HS-27A (cell line): ENCODE measurements around the gene FIZ1.
"Not testable (repeated sequence)": the region's sequence is repeated elsewhere in the genome, so short reads cannot be mapped to it uniquely, and the experiment has no call there.

Experiments used
- DNase-seq: peaks from one replicate; pipeline ENCODE4 v3.0.0-alpha.2; 2012; ENCODE audit warnings: low read depth, missing footprints

Gene FIZ1

GRCh38 chr19:55593096-55593772 is 6.1 kb downstream of the FIZ1 start:
- no peak for DNase-seq

GRCh38 chr19:55592391-55593090 is 6.8 kb downstream of the FIZ1 start:
- DNase-seq = no peak

- no peak for DNase-seq
Observed at GRCh38 chr19:55591555-55591954, 7.8 kb downstream of the FIZ1 start.

DNA sequence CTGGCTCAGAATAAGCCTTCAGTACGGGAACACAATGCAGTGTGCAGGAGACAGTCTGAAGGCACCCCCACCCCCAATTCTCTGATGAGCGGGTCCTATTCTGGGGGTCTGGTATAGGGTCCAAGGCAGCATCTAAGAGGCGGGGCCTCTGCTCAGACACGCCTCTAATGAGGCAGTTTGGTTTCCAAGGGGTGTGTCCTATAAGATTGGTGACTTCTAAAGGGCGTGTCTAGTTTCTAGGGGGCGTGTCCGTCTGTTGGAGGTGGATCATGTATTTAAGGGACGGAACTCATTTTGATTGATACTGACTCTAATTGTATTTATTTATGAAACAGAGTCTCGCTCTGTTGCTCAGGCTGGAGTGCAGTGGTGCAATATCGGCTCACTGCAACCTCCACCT is 8.7 kb downstream of the FIZ1 start:
- DNase-seq = no peak

GRCh38 chr19:55590109-55590508 is 9.2 kb downstream of the FIZ1 start:
- no peak for DNase-seq

- no peak for DNase-seq
Observed at GRCh38 chr19:55588738-55589137, 10.6 kb downstream of the FIZ1 start.

DNA sequence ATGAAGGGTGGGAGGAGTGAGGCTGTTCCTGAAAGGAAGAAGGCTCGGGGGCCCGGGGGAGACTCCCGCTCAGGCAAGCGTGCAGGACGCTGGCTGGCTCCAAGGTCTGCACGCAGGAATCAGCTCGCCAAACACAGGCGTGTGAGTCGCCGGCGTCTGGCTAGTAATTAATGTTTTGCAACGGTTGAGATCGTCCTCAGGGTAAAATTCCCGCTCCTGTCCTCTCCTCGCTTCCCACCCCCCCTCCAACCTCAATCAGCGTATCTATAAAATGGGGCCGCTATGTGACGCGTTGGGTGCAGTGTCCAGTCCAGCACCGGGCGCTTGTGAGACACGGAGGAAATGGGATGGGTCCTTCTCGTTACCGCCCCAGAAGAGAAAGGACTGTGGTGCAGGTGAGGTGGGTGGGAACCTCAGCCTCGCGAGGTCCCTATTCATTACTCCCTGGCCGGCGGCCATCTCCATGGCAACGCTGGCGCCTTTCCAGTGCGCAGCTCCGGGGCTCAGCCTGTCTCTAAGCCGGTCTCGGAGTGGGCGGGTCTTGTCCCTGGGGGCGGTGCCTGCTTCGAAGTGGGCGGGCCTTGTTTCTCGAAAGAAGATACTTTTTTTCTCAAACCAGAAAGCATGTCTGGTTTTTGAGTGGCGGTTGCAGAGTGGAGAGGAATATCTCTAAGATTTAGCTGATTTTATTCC is 12.2 kb downstream of the FIZ1 start:
- no peak for DNase-seq

- no peak for DNase-seq
Observed at GRCh38 chr19:55585658-55586339, 13.5 kb downstream of the FIZ1 start.

DNA sequence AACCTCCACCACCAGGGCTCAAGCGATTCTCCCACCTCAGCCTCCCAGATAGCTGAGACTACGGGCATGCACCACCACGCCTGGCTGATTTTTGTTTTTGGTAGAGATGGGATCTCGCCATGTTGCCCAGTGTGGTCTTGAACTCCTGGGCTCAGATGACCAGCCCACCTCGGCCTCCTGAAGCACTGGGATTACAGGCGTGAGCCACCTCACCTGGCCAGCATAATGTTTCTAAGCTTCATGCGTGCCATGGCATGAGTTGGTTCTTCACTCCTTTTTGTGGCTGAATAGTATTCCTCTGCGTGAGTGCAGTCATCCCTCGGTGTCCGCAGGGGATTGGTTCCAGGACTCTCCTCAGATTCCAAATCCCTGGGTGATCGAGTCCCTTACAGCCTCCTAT is 14.4 kb downstream of the FIZ1 start:
- DNase-seq = no peak

DNA sequence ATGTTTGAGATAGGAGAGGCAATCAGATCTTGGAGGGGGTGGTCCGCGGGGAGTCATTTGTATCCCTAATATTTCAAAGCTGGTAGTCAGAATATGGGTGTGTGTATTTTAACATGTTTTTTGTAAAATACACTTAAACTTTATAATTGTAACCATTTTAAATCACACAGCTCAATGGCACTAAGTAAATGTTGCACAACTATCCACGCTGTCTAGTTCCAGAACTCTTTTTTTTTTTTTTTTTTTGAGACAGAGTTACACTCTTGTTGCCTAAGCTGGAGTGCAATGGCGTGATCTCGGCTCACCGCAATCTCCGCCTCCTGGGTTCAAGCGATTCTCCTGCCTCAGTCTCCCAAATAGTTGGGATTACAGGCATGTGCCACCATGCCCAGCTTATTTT is 15.4 kb downstream of the FIZ1 start:
- not testable (repeated sequence) for DNase-seq

DNA sequence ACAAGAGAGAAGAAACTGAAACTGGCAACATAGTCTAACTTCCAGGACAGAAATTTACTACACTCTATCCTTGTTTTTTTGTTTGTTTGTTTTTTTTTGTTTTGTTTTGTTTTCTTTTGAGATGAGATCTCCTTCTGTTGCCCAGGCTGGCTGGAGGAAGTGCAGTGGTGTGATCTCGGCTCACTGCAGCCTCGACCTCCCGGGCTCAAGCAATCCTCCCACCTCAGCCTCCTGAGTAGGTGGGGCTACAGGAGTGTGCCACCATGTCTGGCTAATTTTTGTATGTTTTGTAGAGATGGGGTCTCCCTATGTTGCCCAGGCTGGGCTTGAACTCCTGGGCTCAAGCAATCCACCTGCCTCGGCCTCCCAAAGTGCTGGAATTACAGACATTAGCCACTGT is 17.0 kb downstream of the FIZ1 start:
- not testable (repeated sequence) for DNase-seq

DNA sequence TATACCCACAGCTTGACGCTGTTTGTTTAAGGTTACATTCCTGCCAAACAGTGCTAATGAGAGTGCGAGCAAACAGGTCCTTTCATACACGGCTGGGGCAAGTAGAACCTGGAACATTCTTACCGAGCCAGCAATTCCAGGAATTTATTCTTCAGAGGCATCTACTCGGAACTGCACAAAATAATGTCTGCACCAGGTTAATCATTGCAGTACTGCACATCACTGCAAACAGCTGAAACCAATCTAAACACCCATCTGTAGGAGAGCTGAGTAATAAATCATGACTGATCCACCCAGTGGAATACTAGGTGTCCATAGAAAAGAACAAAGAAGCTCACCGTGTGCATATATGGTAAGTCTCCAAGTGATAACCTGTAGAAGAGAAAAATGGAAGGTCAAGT is 17.5 kb downstream of the FIZ1 start:
- no peak for DNase-seq

- no peak for DNase-seq
Observed at GRCh38 chr19:55581145-55581822, 18.0 kb downstream of the FIZ1 start.

GRCh38 chr19:55580628-55581144 is 18.6 kb downstream of the FIZ1 start, which contains the start of gene ZNF579:
Gene ZNF579 (minus strand): TSS chr19:55580848. CDS start chr19:55579639, 1,209 bp downstream.
- peak; percentile 85 for DNase-seq

DNA sequence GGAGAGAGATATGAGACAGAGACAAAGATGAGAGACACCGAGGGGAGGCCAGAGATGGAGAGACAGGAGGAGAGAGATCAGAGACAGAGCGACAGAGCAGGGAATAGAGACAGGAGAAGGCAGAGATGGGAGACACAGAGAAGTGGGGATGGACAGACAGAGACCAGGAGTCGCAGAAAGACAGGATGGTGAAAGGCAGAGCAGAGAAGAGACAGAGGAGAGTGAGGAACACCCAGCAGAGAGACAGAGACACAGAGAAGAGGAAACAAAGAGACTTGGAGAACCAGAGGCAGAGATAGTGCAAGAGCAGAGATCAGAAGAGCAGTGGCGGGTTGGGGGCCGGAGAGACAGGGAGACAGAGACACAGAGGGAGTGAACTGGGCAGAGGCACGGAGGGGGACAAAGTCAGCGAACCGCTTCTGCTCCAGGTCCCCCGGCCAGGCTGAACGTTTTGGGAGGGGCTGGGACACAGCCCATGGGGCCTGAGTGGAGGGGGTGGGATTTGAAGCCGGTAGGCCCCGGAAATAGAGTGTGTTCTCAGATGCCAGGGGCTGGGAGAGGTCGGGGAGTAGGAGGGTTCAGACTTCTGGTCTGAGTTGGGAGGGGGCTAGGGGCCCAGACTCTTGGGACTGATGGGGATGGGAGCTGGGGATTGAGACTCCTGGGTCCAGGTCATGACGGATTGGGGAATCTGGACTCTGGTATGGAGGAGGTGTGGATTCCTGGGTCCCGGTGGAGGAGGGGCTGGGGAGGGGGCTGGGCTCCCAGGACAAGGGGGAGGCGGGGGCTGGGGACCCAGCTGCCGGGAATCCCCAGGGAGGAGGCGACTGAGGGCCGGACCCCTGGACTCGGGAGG is 19.3 kb downstream of the FIZ1 start:
- no peak for DNase-seq

DNA sequence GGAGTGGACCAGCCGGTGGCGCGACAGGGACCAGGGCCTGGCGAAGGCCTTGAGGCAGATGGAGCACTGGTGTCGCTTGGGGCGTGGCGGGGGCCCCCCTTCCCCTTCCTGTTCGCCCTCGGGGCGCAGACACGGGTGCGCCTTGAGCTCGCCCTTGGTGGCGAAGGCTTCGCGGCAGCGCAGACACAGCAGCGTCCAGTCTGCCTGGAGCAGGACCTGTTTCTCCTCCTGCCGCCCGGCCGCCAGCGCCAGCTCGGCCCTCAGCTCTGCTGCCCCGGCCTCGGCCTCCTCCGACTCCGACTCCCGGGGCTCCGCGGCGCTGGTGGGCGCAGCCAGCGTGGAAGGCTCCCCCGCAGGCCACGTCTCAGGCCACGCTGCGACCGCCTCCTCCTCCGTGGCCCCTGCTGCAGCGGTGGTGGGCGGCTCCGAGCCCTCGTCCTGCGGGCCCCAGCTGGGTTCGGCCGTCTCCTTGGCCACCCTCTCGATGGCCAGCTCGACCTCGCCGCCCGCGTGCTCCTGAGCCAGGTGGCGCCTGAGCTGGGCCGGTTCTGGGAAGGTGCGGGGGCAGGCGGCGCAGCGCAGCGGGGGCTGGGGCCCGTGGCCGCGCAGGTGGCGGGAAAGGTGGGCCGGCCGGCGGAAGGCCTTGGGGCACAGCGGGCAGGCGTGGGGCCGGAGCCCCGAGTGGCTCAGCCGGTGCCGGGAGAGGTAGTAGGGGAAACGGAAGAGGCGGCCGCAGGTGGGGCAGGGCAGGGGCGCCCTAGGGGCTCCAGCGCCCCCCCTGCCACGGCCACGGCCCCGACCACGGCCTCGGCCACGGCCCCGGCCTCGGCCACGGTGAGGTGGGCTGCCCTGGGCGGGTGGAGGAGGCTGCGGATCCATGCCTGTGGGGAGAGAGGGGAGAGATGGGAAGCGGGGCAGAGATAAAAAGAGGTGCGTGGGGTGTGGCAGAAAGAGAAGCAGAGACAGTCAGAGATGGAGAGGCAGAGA is 20.3 kb downstream of the FIZ1 start:
- DNase-seq = no peak

- DNase-seq = no peak
Observed at GRCh38 chr19:55578031-55578760, 21.1 kb downstream of the FIZ1 start.

- DNase-seq = no peak
Observed at GRCh38 chr19:55576746-55577145, 22.6 kb downstream of the FIZ1 start.

GRCh38 chr19:55573929-55574328 is 25.4 kb downstream of the FIZ1 start:
- DNase-seq = not testable (repeated sequence)
